Spleen (tissue), 11 donors: ENCODE data around the gene DTD1. TPM values are rescaled to one million over a fixed set of nuclear protein-coding genes. Genes with fewer than 3 reads are reported as not detected.

Experiments
- DNase-seq: peaks from one replicate; pipeline ENCODE4 v3.0.0-alpha.2; 2020
- H3K27ac ChIP-seq, 8 donors: fragments of 200-600 bp; sonication (generic) in 7 of 8; 1 replicate in 4 of 8; 2 replicates in 4 of 8; pipeline versions ENCODE4 v1.5.0 to v1.8.0; 2016 to 2021; ENCODE audit warnings: inconsistent platforms in 4 of 8, mild to moderate bottlenecking in 4 of 8, moderate library complexity in 1 of 8
- H3K27me3 ChIP-seq, 7 donors: fragments of 200-600 bp; sonication (generic) in 6 of 7; replicated peaks in 1 of 7; 1 replicate in 4 of 7; 2 replicates in 3 of 7; pipeline versions ENCODE4 v1.5.0 to v1.8.0; 2016 to 2021; ENCODE audit warnings: inconsistent platforms in 3 of 7, mild to moderate bottlenecking in 1 of 7
- H3K36me3 ChIP-seq, 6 donors: fragments of 200-600 bp; sonication (generic) in 5 of 6; 1 replicate in 4 of 6; 2 replicates in 2 of 6; pipeline versions ENCODE4 v1.5.0 to v1.8.0; 2016 to 2021; ENCODE audit warnings: inconsistent platforms in 2 of 6
- H3K4me1 ChIP-seq, 6 donors: fragments of 200-600 bp; sonication (generic) in 5 of 6; 1 replicate in 3 of 6; 2 replicates in 3 of 6; pipeline versions ENCODE4 v1.5.0 to v1.8.0; 2016 to 2021; ENCODE audit warnings: inconsistent platforms in 3 of 6
- H3K4me3 ChIP-seq, 8 donors: fragments of 200-600 bp; sonication (generic) in 7 of 8; 1 replicate in 4 of 8; 2 replicates in 4 of 8; pipeline versions ENCODE4 v1.5.0 to v1.8.0; 2016 to 2021; ENCODE audit warnings: inconsistent platforms in 4 of 8, mild to moderate bottlenecking in 4 of 8, moderate library complexity in 2 of 8
- H3K9me3 ChIP-seq, 8 donors: fragments of 200-600 bp; sonication (generic) in 7 of 8; 1 replicate in 4 of 8; 2 replicates in 4 of 8; pipeline versions ENCODE4 v1.5.0 to v1.8.0; 2016 to 2021; ENCODE audit warnings: inconsistent platforms in 4 of 8
- POLR2A ChIP-seq, 3 donors: fragments of 450-650 bp; IDR thresholded peaks; one replicate each; pipeline ENCODE4 v1.5.1; 2017; ENCODE audit warnings: antibody characterized with exemption in 3 of 3, mild to moderate bottlenecking in 1 of 3
- POLR2AphosphoS5 ChIP-seq, 3 donors: sonication (generic); formaldehyde crosslinking; IDR thresholded peaks; one replicate each; pipeline ENCODE4 v1.5.1; 2017; ENCODE audit warnings: antibody characterized with exemption in 3 of 3
- WGBS, 5 donors: extraction: QIAGEN DNeasy Blood & Tissue Kit in 3 of 5; methylation state at CpG; one replicate each; pipeline versions ENCODE4 v1.1.5 to v1.1.7; 2013 to 2018; 5-methylcytosine and 5-hydroxymethylcytosine counted together
- intact Hi-C: fragments of 100-400 bp; cut with DNase I; formaldehyde crosslinking; loops from one replicate; pipeline ENCODE4 v1.15.0; 2023; ENCODE audit warnings: low total_unique reads
- polyA plus RNA-seq, 3 donors: library from polyadenylated mRNA; stranded (reverse); fragments of 200-250 nt; gene quantifications; one replicate each; pipeline ENCODE4 v1.2.1, GENCODE V29; 2013
- total RNA-seq, 7 donors: library from RNA; depleted of rRNA in 3 of 7; stranded (reverse); fragments of >200 nt in 3 of 7; fragmentation: NEBNext Ultra II Directional in 4 of 7; extraction: Animal tissue kit (Norgen Biotek cat#: 25700) in 4 of 7; gene quantifications; one replicate each; pipeline versions ENCODE4 v1.1.0 to v1.2.1, GENCODE V29; 2016 to 2021
- TF ChIP-seq, protein P1 (sequence below), 11 experiments: fragments of 200-600 bp in 7 of 11; fragments of 450-650 bp in 4 of 11; sonication (generic) in 4 of 11; IDR thresholded peaks in 8 of 11; conservative IDR thresholded peaks in 3 of 11; 1 replicate in 7 of 11; 2 replicates in 4 of 11; pipeline versions ENCODE4 v1.4.0 to v1.8.0; 2016 to 2021; ENCODE audit warnings: antibody characterized with exemption in 11 of 11, inconsistent platforms in 4 of 11, mild to moderate bottlenecking in 1 of 11
- donor health status: healthy with polysubstance abuse.
- donor health status: DM: no; HTN: no; CAD: no; lungs with moderate emphysema.
- donor health status: DM: no; HTN: no; CAD: no.
- donor health status: Bipolar disorder and iron deficiency.
- donor health status: healthy.
- donor health status: DM: no; HTN: no; CAD: no.
- donor health status: DM: yes; HTN: yes; CAD: no.

Gene DTD1
- total and polyA plus RNA-seq, 10 donors = 17.4 to 29.7 (median 23.3) TPM

GRCh38 chr20:18724788-18725464, 137.1 kb downstream of the DTD1 start:
- H3K36me3 ChIP-seq = no peaks in the 10 kb centered on the region
- peaks cover 0 to 10% (median 4%) of the 10 kb centered on the region in 8 donors for H3K9me3 ChIP-seq
- intact Hi-C loops = no loop called here
- DNase-seq = no peak
- H3K4me3 ChIP-seq = no peak overlapping the region
- peaks cover 0 to 29% (median 16%) of the 10 kb centered on the region in 6 donors for H3K4me1 ChIP-seq
- H3K27me3 ChIP-seq = no peaks in the 10 kb centered on the region
- 74 to 92% (median 85%) methylated on average over 4 of the region's 4 CpGs for WGBS, 5 donors
- TF ChIP-seq, protein P1, sequence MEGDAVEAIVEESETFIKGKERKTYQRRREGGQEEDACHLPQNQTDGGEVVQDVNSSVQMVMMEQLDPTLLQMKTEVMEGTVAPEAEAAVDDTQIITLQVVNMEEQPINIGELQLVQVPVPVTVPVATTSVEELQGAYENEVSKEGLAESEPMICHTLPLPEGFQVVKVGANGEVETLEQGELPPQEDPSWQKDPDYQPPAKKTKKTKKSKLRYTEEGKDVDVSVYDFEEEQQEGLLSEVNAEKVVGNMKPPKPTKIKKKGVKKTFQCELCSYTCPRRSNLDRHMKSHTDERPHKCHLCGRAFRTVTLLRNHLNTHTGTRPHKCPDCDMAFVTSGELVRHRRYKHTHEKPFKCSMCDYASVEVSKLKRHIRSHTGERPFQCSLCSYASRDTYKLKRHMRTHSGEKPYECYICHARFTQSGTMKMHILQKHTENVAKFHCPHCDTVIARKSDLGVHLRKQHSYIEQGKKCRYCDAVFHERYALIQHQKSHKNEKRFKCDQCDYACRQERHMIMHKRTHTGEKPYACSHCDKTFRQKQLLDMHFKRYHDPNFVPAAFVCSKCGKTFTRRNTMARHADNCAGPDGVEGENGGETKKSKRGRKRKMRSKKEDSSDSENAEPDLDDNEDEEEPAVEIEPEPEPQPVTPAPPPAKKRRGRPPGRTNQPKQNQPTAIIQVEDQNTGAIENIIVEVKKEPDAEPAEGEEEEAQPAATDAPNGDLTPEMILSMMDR (IDR thresholded peaks at IDR 0.05 in 8 of 11, conservative IDR thresholded peaks at IDR 0.05 in 3 of 11) = no peak
- TF ChIP-seq POLR2A (IDR thresholded peaks at IDR 0.05) (no peak), POLR2AphosphoS5 (IDR thresholded peaks at IDR 0.05) (no peak)
- H3K27ac ChIP-seq = no peak overlapping the region

DNA sequence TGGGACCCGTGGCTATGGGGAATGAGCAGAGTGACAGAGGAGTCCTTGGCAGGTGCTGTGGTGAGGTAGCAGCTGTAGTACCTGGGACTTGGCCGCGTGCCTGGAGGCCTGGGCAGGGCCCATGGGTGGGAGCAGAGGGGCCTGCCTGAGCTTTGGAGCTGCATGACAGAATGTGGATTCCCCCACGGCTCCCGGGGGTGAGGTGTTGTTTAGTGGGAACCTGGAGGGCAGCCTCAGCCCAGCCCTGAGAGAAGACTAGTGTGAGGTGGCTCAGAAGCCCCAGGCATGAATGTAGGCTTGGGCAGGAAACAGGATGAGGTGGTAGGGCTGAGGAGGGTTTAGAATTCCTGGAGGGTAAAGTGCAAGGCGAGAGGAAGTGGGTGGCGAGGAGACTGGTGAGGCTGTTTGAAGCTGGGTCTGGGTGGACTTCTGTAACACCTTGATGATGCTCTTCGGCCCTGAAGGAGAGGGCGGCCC, 139.2 kb downstream of the DTD1 start:
- 78 to 84% (median 81%) methylated on average over 9 of the region's 9 CpGs for WGBS, 5 donors

DNA sequence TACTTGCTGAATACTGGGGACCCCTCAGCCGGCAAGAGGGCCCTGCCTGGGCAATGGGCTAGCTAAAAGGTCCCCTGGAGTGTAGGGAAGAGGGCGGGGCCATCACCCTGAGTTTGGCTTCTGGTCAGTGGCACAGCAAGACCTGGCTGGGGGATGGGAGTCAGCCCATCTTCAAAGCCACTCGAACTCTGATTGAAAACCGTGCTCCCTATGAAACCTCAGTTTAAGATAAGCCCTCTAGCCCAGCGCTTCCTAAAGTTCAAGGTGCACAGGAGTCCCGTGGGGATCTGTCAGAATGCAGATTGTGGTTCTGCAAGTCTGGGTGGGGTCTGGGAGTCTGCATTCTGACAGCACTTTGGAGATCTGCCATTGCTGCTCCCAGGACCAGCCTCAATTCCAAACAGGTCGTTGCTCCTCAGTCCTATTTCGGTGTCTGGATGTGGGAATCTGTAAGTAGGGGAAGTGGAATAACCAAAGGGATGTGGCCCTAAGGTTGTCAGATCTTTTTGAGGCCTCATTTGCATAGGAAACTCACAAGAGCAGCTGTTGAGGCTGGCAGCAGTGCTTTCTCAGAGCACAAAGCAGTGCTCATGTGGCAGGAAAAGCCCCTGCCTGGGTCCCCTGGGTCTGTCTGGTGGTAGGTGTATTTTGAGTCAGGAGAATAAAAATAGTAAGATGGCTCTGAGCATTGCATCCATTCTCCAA, 140.5 kb downstream of the DTD1 start:
- H3K36me3 ChIP-seq = no peaks in the 10 kb centered on the region
- WGBS, 5 donors = 68 to 76% (median 76%) methylated on average over 3 to 8 of the region's 8 CpGs
- H3K27me3 ChIP-seq = no peaks in the 10 kb centered on the region
- no peak overlapping the region for H3K4me3 ChIP-seq
- DNase-seq = no peak
- TF ChIP-seq POLR2AphosphoS5 (IDR thresholded peaks at IDR 0.05) (no peak), POLR2A (IDR thresholded peaks at IDR 0.05) (no peak)
- TF ChIP-seq, protein P1 (IDR thresholded peaks at IDR 0.05 in 8 of 11, conservative IDR thresholded peaks at IDR 0.05 in 3 of 11) = no peak
- intact Hi-C loops = no loop called here
- H3K27ac ChIP-seq = no peak overlapping the region
- H3K4me1 ChIP-seq = peaks cover 0 to 29% (median 16%) of the 10 kb centered on the region in 6 donors
- H3K9me3 ChIP-seq = no peaks in the 10 kb centered on the region

More for the DNA sequence above, 139.2 kb downstream of the DTD1 start:
- intact Hi-C loops = no loop called here
- TF ChIP-seq POLR2AphosphoS5 (IDR thresholded peaks at IDR 0.05) = no peak
- TF ChIP-seq, protein P1 (IDR thresholded peaks at IDR 0.05 in 8 of 11, conservative IDR thresholded peaks at IDR 0.05 in 3 of 11) = no peak
- TF ChIP-seq POLR2A (IDR thresholded peaks at IDR 0.05) = no peak
- Histone ChIP-seq H3K4me3 (no peak overlapping the region), H3K4me1 (peaks cover 0 to 29% (median 16%) of the 10 kb centered on the region in 6 donors), H3K9me3 (no peaks in the 10 kb centered on the region), H3K27me3 (no peaks in the 10 kb centered on the region), H3K36me3 (no peaks in the 10 kb centered on the region), H3K27ac (no peak overlapping the region)
- DNase-seq = no peak

DNA sequence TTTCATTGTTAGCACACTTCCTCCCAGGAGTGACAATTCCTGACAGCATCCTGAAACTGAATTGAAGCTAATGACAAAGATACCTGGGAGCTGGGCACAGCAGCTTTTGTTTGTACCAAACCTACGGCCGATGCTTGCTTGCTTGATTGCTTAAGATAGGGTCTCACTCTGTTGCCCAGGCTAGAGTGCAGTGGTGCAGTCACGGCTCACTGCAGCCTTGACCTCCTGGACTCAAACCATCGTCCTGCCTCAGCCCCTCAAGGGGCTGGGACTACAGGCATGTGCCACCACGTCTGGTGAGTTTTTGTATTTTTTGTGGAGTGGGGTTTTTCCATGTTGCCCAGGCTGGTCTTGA, 141.0 kb downstream of the DTD1 start:
- TF ChIP-seq POLR2AphosphoS5 (IDR thresholded peaks at IDR 0.05) (no peak), POLR2A (IDR thresholded peaks at IDR 0.05) (no peak)
- TF ChIP-seq, protein P1 (IDR thresholded peaks at IDR 0.05 in 8 of 11, conservative IDR thresholded peaks at IDR 0.05 in 3 of 11) = no peak
- WGBS, 5 donors = 53 to 74% (median 62%) methylated on average over 5 of the region's 5 CpGs
- Histone ChIP-seq H3K9me3 (no peaks in the 10 kb centered on the region), H3K36me3 (no peaks in the 10 kb centered on the region), H3K27me3 (no peaks in the 10 kb centered on the region), H3K27ac (no peak overlapping the region), H3K4me1 (peaks cover 0 to 29% (median 16%) of the 10 kb centered on the region in 6 donors), H3K4me3 (no peak overlapping the region)
- intact Hi-C loops = no loop called here
- DNase-seq = no peak
